Memory B cell (primary cell): ENCODE data around the gene PTF1A.

Source experiments
- ATAC-seq: fragments of 150-1000 bp; cut with Tn5 transposase; 2 replicates; pipeline ENCODE4 v1.10.0; 2021; ENCODE audit warnings: low read depth, mild to moderate bottlenecking, moderate library complexity
- DNase-seq, 2 donors: peaks; one replicate each; pipeline ENCODE4 v3.0.0; 2022; ENCODE audit warnings: low spot score in 2 of 2
- H3K27ac Mint-ChIP-seq: one replicate; pipeline ENCODE4 v1.8.0; 2022; ENCODE audit warnings: mild to moderate bottlenecking, moderate library complexity, mixed read lengths
- H3K27me3 Mint-ChIP-seq: one replicate; pipeline ENCODE4 v1.8.0; 2022; ENCODE audit warnings: mixed read lengths
- H3K36me3 Mint-ChIP-seq: one replicate; pipeline ENCODE4 v1.8.0; 2022; ENCODE audit warnings: mild to moderate bottlenecking, mixed read lengths
- H3K4me1 Mint-ChIP-seq: one replicate; pipeline ENCODE4 v1.8.0; 2022; ENCODE audit warnings: mixed read lengths
- H3K4me3 Mint-ChIP-seq: one replicate; pipeline ENCODE4 v1.8.0; 2022; ENCODE audit warnings: mild to moderate bottlenecking, moderate library complexity, mixed read lengths
- H3K9me3 Mint-ChIP-seq: one replicate; pipeline ENCODE4 v1.8.0; 2022; ENCODE audit warnings: mixed read lengths

Gene PTF1A, protein sequence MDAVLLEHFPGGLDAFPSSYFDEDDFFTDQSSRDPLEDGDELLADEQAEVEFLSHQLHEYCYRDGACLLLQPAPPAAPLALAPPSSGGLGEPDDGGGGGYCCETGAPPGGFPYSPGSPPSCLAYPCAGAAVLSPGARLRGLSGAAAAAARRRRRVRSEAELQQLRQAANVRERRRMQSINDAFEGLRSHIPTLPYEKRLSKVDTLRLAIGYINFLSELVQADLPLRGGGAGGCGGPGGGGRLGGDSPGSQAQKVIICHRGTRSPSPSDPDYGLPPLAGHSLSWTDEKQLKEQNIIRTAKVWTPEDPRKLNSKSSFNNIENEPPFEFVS

DNA sequence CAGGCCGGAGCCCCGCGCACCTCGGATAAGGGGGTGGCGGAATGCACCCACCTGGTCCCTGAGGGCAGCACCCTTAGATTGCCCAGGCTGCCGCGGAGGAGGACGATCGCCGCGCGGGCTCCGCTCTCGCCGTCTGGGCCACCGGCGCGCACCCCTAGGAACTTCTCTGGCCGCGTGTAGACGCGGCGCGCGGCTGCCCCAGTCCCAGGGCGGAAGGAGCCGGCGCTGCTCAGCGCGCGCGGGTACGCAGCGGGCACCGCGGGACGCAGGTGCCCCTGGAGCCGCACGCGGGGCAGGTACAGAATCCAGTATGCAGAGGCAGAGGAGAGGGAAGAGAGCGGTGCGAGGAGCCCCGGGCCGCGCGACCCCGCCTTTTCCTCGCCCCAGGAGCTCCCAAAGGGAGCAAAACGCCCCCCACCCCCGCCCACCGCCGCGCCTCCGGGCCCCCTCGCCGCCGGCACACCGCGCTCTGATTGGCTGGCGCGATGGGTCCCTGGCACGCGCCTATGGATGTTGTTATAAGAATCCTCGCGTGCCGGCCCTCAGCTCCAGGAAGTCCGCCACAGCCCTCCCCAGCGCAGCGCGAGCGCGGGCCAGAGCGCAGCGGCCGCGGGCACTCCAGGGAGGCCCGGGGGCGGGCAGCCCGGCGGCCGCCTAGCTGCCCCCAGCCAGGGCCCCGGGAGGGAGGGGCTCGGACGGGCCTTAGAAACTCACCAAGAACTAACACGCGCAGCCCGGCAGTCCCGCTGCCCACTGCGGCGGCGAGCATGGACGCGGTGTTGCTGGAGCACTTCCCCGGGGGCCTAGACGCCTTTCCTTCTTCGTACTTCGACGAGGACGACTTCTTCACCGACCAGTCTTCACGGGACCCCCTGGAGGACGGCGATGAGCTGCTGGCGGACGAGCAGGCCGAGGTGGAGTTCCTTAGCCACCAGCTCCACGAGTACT, at the start of gene PTF1A:
Gene PTF1A (plus strand): TSS at position 549 of the 948 bp plus-strand sequence. CDS start 219 bp downstream, at position 768.
- no peak for ATAC-seq
- Mint-ChIP-seq H3K9me3 (no peaks in the 10 kb centered on the region), H3K4me3 (peak within 1 kb of the TSS; percentile 21), H3K27ac (no peak within 1 kb of the TSS), H3K4me1 (peaks cover 2% of the 10 kb centered on the region), H3K27me3 (peaks cover 23% of the 10 kb centered on the region), H3K36me3 (no peaks in the 10 kb centered on the region)
- DNase-seq, result no peak

DNA sequence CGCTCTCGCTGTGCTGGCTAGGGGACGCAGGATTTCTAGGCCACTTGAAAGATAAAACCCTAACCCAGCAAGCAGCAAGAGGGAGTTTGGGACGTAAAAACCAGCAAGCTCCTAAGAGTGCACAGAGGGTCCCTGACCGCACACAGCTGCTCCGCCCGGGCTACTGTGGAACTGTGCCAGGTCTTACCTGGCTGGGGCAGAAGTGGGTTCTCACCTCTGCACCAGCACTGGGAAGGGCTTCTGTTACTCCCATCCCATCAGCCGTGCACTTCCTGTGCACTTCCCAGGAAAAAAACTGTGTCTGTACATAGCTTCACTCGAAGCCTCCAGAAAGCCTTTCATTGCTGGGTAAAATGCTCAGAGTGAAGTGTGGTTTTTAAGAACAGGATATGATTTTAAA, 45.9 kb upstream of the PTF1A start:
- H3K27me3 Mint-ChIP-seq, result peaks cover 5% of the 10 kb centered on the region
- H3K4me3 Mint-ChIP-seq, result no peak overlapping the region
- DNase-seq, result no peak
- ATAC-seq, result no peak
- H3K4me1 Mint-ChIP-seq, result no peaks in the 10 kb centered on the region
- no peak overlapping the region for H3K27ac Mint-ChIP-seq
- H3K36me3 Mint-ChIP-seq, result no peaks in the 10 kb centered on the region
- no peaks in the 10 kb centered on the region for H3K9me3 Mint-ChIP-seq

DNA sequence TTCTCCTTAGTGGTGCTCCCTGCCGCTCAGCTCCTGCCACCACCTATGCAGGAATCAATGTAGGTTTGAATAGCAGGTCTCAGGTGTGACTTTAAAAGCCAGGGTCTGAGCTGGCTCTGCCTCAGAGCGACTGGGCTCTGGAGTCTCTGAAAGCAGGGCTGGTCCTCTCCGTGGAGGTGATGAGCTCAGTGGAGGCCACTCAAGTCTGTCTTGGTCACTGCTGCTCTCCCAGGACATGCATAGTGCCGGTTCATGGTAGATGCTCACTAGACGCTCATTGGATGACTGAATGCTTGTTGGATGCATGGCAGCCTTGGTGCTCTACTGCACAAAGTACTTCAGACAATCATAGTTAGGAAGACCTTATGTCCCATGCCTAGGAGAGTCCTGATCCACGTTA, 45.1 kb upstream of the PTF1A start:
- no peak for ATAC-seq
- DNase-seq, result no peak
- no peaks in the 10 kb centered on the region for H3K36me3 Mint-ChIP-seq
- peaks cover 5% of the 10 kb centered on the region for H3K27me3 Mint-ChIP-seq
- no peak overlapping the region for H3K27ac Mint-ChIP-seq
- H3K4me3 Mint-ChIP-seq, result no peak overlapping the region
- no peaks in the 10 kb centered on the region for H3K4me1 Mint-ChIP-seq
- no peaks in the 10 kb centered on the region for H3K9me3 Mint-ChIP-seq

DNA sequence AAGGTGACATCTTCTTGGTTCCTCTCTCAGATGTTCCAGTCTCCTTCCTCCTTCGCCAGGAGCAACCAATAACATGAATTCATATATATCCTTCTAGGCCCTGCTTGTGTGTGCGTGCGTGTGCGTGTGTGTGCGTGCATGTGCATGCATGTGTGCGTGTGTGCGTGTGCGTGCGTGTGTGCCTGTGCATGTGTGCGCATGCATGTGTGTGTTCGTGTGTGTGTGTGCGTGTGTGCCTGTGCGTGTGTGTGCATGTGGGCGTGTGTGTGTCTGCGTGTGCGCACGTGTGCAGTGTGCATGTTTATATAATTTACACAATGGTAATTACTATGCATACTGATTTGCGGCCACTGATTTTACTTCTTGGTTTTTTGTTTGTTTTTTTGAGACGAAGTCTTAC, 43.9 kb upstream of the PTF1A start:
- no peak for ATAC-seq

DNA sequence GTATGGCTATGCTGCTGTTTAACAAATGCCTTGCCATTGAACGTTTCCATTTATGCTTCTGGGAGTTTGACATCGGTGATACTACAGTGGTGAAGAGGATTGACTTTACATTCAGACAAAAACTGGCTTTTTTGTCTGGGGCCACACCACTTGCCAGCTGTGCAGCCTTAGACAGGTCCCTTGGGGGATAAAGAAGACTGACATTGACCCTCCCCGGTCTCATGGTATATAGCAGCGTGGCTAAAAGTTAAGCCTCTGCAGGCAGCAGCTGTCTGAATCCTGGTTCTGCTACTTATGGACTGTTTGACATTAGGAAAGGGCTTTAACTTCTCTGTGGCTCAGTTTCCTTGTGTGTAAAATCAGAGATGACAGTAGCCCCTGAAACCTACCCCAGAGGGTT, 42.0 kb upstream of the PTF1A start:
- Mint-ChIP-seq H3K27ac (no peak overlapping the region), H3K9me3 (no peaks in the 10 kb centered on the region), H3K4me1 (no peaks in the 10 kb centered on the region), H3K4me3 (no peak overlapping the region), H3K27me3 (peaks cover 5% of the 10 kb centered on the region), H3K36me3 (no peaks in the 10 kb centered on the region)
- ATAC-seq (no peak), DNase-seq (no peak)

More for the DNA sequence above, 43.9 kb upstream of the PTF1A start:
- no peaks in the 10 kb centered on the region for H3K9me3 Mint-ChIP-seq
- H3K4me3 Mint-ChIP-seq, result no peak overlapping the region
- H3K36me3 Mint-ChIP-seq, result no peaks in the 10 kb centered on the region
- no peak for DNase-seq
- no peaks in the 10 kb centered on the region for H3K4me1 Mint-ChIP-seq
- no peak overlapping the region for H3K27ac Mint-ChIP-seq
- H3K27me3 Mint-ChIP-seq, result peaks cover 5% of the 10 kb centered on the region

DNA sequence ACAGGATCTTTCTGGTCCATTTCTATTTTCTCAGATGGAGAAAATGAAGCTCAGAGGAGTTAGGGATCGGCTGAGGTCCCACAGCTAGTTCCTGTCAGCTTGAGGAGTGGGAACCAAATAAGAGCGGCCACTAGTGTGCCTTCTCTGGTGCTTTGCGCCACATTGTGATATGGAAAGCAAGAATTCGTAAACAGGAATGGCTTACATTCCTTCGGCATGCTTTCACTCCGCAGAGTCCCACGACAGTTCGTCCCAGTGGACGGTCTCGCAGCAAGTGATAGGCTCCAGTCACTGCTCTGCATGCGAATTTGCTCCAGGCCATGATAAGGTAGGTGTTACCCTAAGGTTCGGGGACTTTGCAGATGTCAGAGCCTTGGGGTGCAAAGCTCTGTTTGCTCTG, 41.5 kb upstream of the PTF1A start:
- H3K36me3 Mint-ChIP-seq, result no peaks in the 10 kb centered on the region

DNA sequence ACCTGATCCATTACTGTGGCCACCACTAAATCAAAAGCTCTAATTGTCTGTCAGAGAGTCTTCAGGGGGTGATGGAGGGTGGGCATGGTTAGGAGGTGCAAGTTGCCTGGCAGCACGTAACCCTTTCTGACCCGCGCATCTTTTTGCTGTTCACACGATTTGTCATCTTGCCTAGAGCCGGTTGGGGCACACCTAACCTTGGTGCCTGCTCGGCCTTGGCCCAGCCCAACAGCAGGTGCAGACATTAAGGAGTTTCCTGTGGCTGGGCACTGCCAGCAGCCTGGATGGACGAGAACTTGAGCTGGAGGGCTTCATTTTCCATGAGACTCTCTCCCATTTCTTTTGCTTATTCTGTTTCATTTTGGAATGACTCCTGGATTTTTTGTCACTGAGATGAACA, 41.0 kb upstream of the PTF1A start:
- Mint-ChIP-seq H3K4me3 (no peak overlapping the region), H3K36me3 (no peaks in the 10 kb centered on the region), H3K27me3 (peaks cover 8% of the 10 kb centered on the region), H3K4me1 (no peaks in the 10 kb centered on the region), H3K27ac (no peak overlapping the region), H3K9me3 (no peaks in the 10 kb centered on the region)
- ATAC-seq (no peak), DNase-seq (no peak)

More for the DNA sequence above, 41.5 kb upstream of the PTF1A start:
- Mint-ChIP-seq H3K4me1 (no peaks in the 10 kb centered on the region), H3K27me3 (peaks cover 5% of the 10 kb centered on the region), H3K4me3 (no peak overlapping the region), H3K27ac (no peak overlapping the region), H3K9me3 (no peaks in the 10 kb centered on the region)
- no peak for ATAC-seq
- DNase-seq, result no peak

DNA sequence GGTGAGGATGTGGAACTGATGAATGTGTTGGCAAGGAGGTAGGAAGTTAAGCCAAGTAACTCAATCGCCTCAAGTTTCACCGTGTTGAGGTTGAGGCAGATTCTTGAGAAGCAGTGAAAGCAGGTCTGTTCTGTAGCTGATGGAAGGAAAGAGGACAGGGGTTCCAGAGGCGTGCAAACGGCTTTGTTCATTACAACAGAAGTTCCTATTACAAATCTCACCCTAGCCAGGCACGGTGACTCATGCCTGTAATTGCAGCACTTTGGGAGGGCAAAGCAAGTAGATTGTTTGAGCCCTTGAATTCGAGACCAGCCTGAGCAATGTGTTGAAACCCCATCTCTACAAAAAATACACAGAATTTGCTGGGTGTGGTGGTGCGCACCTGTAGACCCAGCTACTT, 36.9 kb upstream of the PTF1A start:
- Mint-ChIP-seq H3K9me3 (no peaks in the 10 kb centered on the region), H3K36me3 (no peaks in the 10 kb centered on the region), H3K4me3 (no peak overlapping the region), H3K4me1 (peaks cover 15% of the 10 kb centered on the region), H3K27me3 (peaks cover 14% of the 10 kb centered on the region), H3K27ac (no peak overlapping the region)
- DNase-seq (no peak), ATAC-seq (no peak)

DNA sequence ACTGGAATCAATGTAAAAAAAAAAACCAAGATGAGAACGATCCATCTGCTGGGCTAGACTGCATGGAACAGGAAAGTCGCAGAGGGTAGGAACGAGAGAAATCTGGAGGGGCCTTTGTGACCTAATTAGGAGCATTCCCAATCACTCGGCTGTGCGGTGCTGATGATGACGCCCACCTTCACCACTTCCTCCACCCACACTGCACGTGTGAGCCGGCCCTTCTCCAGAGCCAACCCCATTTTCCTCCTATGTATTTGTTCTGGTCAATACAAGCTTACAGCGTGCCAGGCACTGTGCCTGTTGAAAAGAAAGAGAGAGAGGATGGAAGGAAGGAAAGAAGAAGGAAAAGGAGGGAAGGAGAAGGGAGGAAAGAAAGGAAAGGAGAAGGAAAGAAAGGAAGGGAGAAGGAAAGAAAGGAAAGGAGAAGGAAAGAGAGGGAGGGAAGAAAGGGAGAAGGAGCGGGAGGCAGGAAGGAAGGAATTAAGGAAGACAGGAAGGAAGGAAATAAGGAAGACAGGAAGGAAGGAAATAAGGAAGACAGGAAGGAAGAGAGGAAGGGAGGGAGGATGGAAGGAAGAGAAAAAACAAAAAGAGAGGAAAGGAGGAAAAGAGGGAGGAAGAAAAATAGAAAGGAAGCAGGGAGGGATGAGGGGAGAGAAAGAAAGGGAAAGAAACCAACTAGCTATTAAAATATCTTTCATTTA, 35.5 kb upstream of the PTF1A start:
- Mint-ChIP-seq H3K4me3 (peak overlapping the region; percentile 37), H3K4me1 (peaks cover 15% of the 10 kb centered on the region), H3K27ac (no peak overlapping the region), H3K36me3 (no peaks in the 10 kb centered on the region), H3K9me3 (no peaks in the 10 kb centered on the region), H3K27me3 (peaks cover 14% of the 10 kb centered on the region)
- DNase-seq (no peak), ATAC-seq (no peak)

DNA sequence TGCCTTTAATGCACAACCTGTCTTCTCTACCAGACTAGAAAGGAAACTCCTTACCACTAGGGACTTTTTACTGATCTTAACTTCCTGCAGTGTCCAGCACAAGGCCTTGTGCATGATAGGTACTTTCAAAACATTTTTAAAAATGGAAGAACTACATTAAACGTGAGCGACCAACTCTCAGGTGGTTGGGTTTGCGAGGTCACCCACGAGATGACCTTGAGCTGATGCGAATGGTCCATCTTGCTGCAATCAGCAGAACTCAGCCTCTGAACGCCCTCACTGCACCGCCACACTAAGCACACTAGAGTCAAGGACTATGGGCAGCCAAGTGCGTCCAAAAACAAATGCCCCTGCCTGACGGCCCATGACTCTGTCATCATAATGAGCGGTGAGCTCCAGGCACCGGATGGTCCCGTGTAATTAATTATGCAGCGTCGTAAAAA, 34.9 kb upstream of the PTF1A start:
- Mint-ChIP-seq H3K36me3 (no peaks in the 10 kb centered on the region), H3K9me3 (no peaks in the 10 kb centered on the region), H3K27me3 (peaks cover 18% of the 10 kb centered on the region), H3K27ac (no peak overlapping the region), H3K4me3 (peak overlapping the region; percentile 51), H3K4me1 (peaks cover 15% of the 10 kb centered on the region)
- ATAC-seq, result peak; percentile 63
- no peak for DNase-seq

DNA sequence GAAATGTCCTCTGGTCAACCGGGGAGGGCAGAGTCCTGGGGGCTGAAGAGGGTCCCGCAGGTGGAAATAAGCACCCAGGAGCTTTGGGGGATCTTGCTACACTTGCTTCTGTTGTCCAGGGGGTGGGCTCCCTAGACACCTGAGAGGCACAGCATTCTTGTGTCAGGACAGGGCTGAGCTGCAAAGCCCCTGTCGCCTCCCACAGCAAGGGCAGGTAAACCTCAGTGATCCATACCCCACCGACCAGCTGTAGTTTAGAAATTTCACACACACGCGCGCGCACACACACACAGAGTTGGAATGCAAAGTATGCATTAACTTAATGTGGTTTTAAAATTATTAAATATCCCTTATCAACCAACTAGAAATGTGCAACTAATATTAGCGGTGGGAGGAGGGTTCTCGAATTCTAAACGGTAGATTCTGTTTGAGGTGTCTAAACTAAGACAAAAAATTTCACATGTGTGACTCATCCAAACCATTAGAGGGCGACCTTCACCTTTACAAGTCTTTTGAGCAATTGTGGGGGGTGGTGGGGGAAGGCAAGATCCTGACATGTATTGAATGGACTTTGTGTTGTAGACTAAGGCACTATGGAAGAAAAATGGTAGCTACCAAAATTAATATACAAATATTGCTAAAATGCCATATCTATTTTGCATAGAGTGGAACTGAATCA, 34.3 kb upstream of the PTF1A start:
- peaks cover 18% of the 10 kb centered on the region for H3K27me3 Mint-ChIP-seq
- no peaks in the 10 kb centered on the region for H3K9me3 Mint-ChIP-seq
- no peaks in the 10 kb centered on the region for H3K36me3 Mint-ChIP-seq
- H3K4me1 Mint-ChIP-seq, result peaks cover 15% of the 10 kb centered on the region
- H3K4me3 Mint-ChIP-seq, result no peak overlapping the region
- peak; percentile 63 for ATAC-seq
- no peak for DNase-seq
- H3K27ac Mint-ChIP-seq, result no peak overlapping the region

DNA sequence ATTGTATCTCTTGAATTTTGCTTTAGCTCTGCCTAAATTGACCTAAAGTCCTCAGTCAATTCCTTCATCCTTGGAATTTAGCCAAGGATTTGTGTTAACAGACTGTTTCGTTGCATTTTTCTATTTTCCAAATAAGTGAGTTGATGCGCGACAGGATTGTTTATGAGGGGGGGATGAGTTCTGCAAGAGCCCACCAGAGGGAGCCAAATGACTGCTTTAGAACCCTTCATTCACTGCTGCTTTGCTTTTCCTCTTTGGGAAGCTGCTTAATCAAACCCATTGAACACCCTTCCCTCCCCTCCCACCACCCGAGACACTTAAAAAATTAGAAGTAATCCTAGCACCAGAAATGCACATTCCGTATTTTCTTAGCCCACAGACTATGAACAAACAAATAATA, 33.7 kb upstream of the PTF1A start:
- DNase-seq, result peak in 1 of 2 donors; percentile 32

DNA sequence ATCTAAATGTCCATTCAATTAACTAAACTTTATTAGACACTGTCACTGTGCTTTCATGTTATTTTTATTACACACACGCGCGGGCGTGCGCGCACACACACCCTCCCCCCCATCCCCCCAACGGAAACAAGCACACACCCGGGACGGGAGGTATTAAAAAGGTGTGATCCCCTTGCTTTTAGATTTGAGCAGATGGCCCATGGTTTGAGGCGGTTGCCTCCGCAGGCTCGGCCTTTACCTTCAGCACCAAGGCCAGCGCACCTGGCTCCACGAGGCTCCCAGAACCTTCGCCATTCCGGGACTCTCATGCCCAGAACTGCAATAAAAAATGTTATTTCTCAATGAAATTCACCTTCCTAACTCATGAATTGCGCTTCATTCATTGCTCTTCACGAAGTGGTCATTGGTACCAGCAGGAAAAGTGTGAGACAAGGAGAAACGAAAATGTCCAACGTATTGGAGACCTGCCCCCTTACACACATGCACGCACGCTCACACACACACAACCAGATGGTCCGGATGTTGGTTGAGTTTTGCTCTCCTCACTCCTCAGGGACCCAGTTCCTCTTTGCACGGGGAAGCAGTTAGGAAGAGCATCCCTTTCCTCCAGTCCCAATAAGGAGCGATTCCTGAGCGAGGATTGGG, 20.8 kb upstream of the PTF1A start:
- peaks cover 3% of the 10 kb centered on the region for H3K4me1 Mint-ChIP-seq
- ATAC-seq (no peak), DNase-seq (no peak)
- peaks cover 24% of the 10 kb centered on the region for H3K27me3 Mint-ChIP-seq
- H3K4me3 Mint-ChIP-seq, result no peak overlapping the region
- H3K36me3 Mint-ChIP-seq, result no peaks in the 10 kb centered on the region
- H3K27ac Mint-ChIP-seq, result no peak overlapping the region
- no peaks in the 10 kb centered on the region for H3K9me3 Mint-ChIP-seq

More for the DNA sequence above, 33.7 kb upstream of the PTF1A start:
- peak; percentile 58 for ATAC-seq
- H3K4me3 Mint-ChIP-seq, result no peak overlapping the region
- no peak overlapping the region for H3K27ac Mint-ChIP-seq
- H3K4me1 Mint-ChIP-seq, result peaks cover 15% of the 10 kb centered on the region
- no peaks in the 10 kb centered on the region for H3K36me3 Mint-ChIP-seq
- H3K27me3 Mint-ChIP-seq, result peaks cover 18% of the 10 kb centered on the region
- H3K9me3 Mint-ChIP-seq, result no peaks in the 10 kb centered on the region
